Astrocyte (in vitro differentiated cells and primary cell): ENCODE data around the gene EPRS1. TPM values are rescaled to one million over a fixed set of nuclear protein-coding genes. Genes with fewer than 3 reads are reported as not detected.
A peak's percentile ranks its signal among the peaks of the same experiment; 100 is the strongest.

ENCODE experiments used
- DNase-seq: peaks from one replicate; pipeline ENCODE4 v3.0.0-alpha.2; 2010; ENCODE audit warnings: low read depth
- FAIRE-seq: peaks from 2 replicates; lab custom pipeline; 2011; peaks lifted over from hg19 to GRCh38; lab: Jason Lieb, UNC
- H2AFZ ChIP-seq: 2 replicates; pipeline ENCODE4 v1.6.0; 2012; ENCODE audit warnings: low read depth, low read length, inconsistent platforms
- H3K27ac ChIP-seq: 2 replicates; pipeline ENCODE4 v1.5.1; 2011; ENCODE audit warnings: low read depth, low read length, inconsistent platforms
- H3K27me3 ChIP-seq: 2 replicates; pipeline ENCODE4 v1.6.0; 2011; ENCODE audit warnings: low read length, inconsistent platforms; ENCODE audit not compliant: insufficient read depth
- H3K36me3 ChIP-seq: 2 replicates; pipeline ENCODE4 v1.5.1; 2011; ENCODE audit warnings: low read length, inconsistent platforms; ENCODE audit not compliant: insufficient read depth
- H3K4me1 ChIP-seq: 2 replicates; pipeline ENCODE4 v1.5.1; 2011; ENCODE audit warnings: low read length, inconsistent platforms; ENCODE audit not compliant: insufficient read depth
- H3K4me2 ChIP-seq: 2 replicates; pipeline ENCODE4 v1.6.0; 2012; ENCODE audit warnings: low read length, inconsistent platforms
- H3K4me3 ChIP-seq: 2 replicates; pipeline ENCODE4 v1.5.1; 2011; ENCODE audit warnings: low read depth, mild to moderate bottlenecking, low read length, inconsistent platforms; ENCODE audit not compliant: insufficient read depth
- H3K79me2 ChIP-seq: 2 replicates; pipeline ENCODE4 v1.6.0; 2012; ENCODE audit warnings: mild to moderate bottlenecking, low read length, inconsistent platforms; ENCODE audit not compliant: insufficient read depth
- H3K9ac ChIP-seq: 2 replicates; pipeline ENCODE4 v1.6.0; 2012; ENCODE audit warnings: mild to moderate bottlenecking, low read length, inconsistent platforms
- H3K9me3 ChIP-seq: 2 replicates; pipeline ENCODE4 v1.5.1; 2012; ENCODE audit warnings: low read depth, mild to moderate bottlenecking, low read length, inconsistent platforms; ENCODE audit not compliant: insufficient read depth
- H4K20me1 ChIP-seq: 2 replicates; pipeline ENCODE4 v1.6.0; 2012; ENCODE audit warnings: low read length, inconsistent platforms; ENCODE audit not compliant: insufficient read depth
- H3K27ac Mint-ChIP-seq: one replicate; pipeline ENCODE4 v1.8.0; 2021; ENCODE audit warnings: mild to moderate bottlenecking, mixed read lengths; ENCODE audit not compliant: unreplicated experiment
- H3K27me3 Mint-ChIP-seq: one replicate; pipeline ENCODE4 v1.8.0; 2021; ENCODE audit warnings: low read depth, mixed read lengths; ENCODE audit not compliant: unreplicated experiment
- H3K36me3 Mint-ChIP-seq: one replicate; pipeline ENCODE4 v1.8.0; 2021; ENCODE audit warnings: low read depth, mixed read lengths; ENCODE audit not compliant: unreplicated experiment
- H3K4me1 Mint-ChIP-seq: one replicate; pipeline ENCODE4 v1.8.0; 2021; ENCODE audit warnings: low read depth, mixed read lengths; ENCODE audit not compliant: unreplicated experiment
- H3K4me3 Mint-ChIP-seq: one replicate; pipeline ENCODE4 v1.8.0; 2021; ENCODE audit warnings: mild to moderate bottlenecking, moderate library complexity, mixed read lengths; ENCODE audit not compliant: unreplicated experiment
- H3K9me3 Mint-ChIP-seq: one replicate; pipeline ENCODE4 v1.8.0; 2021; ENCODE audit warnings: mild to moderate bottlenecking, mixed read lengths; ENCODE audit not compliant: unreplicated experiment
- EZH2 ChIP-seq: IDR thresholded peaks from 2 replicates; pipeline ENCODE4 v1.6.1; 2012; ENCODE audit warnings: mild to moderate bottlenecking, low read length, inconsistent platforms; ENCODE audit not compliant: insufficient read depth
- total RNA-seq: library from RNA; stranded (reverse); gene quantifications from 2 replicates; pipeline ENCODE4 v1.2.1, GENCODE V29; 2021
- TF ChIP-seq, protein P1 (sequence below): IDR thresholded peaks from 2 replicates; pipeline ENCODE4 v1.5.1; 2011; ENCODE audit warnings: low read depth, mild to moderate bottlenecking, inconsistent platforms, low read length, moderate library complexity; ENCODE audit not compliant: insufficient read depth

The EPRS1 gene
- total RNA-seq, 1 donor from 2014 or later: 159 TPM

DNA sequence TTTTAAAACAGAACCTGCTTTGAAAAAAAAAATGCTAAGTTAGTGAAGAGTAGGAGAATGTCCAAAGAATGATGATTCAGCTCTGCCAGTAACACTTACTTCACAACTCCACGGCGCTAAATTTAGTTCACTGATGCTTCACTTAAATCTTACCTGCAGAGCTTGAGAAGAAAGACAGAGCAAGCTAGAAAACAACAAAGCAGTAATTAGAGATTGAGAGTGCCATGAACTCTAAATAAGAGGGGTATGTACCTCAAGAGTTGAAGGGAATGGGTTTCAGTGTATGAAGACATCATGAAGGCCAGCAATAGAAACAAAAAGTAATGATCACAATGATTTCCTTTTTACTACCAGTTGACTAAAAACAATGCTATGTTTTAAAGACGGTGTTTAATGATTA, 32.8 kb downstream of the EPRS1 start:
- Histone ChIP-seq H3K36me3 (peaks cover 17% of the 10 kb centered on the region), H3K4me3 (no peak overlapping the region), H3K79me2 (no peaks in the 10 kb centered on the region), H4K20me1 (no peaks in the 10 kb centered on the region), H3K9ac (no peak overlapping the region), H3K27me3 (no peaks in the 10 kb centered on the region), H3K4me2 (peak overlapping the region; percentile 41), H2AFZ (no peak overlapping the region), H3K9me3 (no peaks in the 10 kb centered on the region), H3K27ac (no peak overlapping the region), H3K4me1 (no peaks in the 10 kb centered on the region)
- DNase-seq (peak; percentile 69), FAIRE-seq (peak; percentile 39)
- TF ChIP-seq, protein P1, sequence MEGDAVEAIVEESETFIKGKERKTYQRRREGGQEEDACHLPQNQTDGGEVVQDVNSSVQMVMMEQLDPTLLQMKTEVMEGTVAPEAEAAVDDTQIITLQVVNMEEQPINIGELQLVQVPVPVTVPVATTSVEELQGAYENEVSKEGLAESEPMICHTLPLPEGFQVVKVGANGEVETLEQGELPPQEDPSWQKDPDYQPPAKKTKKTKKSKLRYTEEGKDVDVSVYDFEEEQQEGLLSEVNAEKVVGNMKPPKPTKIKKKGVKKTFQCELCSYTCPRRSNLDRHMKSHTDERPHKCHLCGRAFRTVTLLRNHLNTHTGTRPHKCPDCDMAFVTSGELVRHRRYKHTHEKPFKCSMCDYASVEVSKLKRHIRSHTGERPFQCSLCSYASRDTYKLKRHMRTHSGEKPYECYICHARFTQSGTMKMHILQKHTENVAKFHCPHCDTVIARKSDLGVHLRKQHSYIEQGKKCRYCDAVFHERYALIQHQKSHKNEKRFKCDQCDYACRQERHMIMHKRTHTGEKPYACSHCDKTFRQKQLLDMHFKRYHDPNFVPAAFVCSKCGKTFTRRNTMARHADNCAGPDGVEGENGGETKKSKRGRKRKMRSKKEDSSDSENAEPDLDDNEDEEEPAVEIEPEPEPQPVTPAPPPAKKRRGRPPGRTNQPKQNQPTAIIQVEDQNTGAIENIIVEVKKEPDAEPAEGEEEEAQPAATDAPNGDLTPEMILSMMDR: no peak
- TF ChIP-seq EZH2: no peak
- Mint-ChIP-seq H3K27me3 (no peaks in the 10 kb centered on the region), H3K4me3 (no peak overlapping the region), H3K27ac (peak overlapping the region; percentile 48), H3K36me3 (peaks cover 12% of the 10 kb centered on the region), H3K9me3 (no peaks in the 10 kb centered on the region), H3K4me1 (peaks cover 23% of the 10 kb centered on the region)

DNA sequence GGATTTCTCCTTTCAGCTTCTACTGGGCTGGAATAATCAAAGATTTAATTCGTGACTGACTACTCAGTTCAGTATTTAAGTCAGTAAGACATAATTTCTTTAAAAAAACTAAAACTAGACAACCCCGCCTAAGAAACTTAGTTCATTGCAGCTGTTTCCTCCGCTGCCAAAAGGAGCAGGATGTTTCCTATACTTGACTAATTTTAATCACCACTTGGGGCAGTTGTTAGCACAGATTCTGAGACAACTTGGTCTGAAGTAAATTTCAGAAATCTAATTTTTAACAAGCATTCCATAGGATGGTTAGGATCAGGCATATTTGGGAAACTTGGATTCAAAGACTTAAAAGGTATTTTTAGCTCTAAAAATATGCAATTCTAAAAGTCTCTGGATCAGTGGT, 34.0 kb downstream of the EPRS1 start:
- Mint-ChIP-seq H3K36me3 (peaks cover 15% of the 10 kb centered on the region), H3K4me1 (peaks cover 27% of the 10 kb centered on the region), H3K27me3 (no peaks in the 10 kb centered on the region), H3K9me3 (no peaks in the 10 kb centered on the region), H3K27ac (peak overlapping the region; percentile 34), H3K4me3 (no peak overlapping the region)
- Histone ChIP-seq H3K27me3 (no peaks in the 10 kb centered on the region), H4K20me1 (no peaks in the 10 kb centered on the region), H3K9me3 (no peaks in the 10 kb centered on the region), H3K4me2 (no peak overlapping the region), H2AFZ (no peak overlapping the region), H3K4me3 (no peak overlapping the region), H3K36me3 (peaks cover 13% of the 10 kb centered on the region), H3K27ac (no peak overlapping the region), H3K4me1 (no peaks in the 10 kb centered on the region), H3K79me2 (no peaks in the 10 kb centered on the region), H3K9ac (no peak overlapping the region)
- peak; percentile 3 for DNase-seq
- FAIRE-seq: no peak
- TF ChIP-seq, protein P1: no peak
- TF ChIP-seq EZH2: no peak

DNA sequence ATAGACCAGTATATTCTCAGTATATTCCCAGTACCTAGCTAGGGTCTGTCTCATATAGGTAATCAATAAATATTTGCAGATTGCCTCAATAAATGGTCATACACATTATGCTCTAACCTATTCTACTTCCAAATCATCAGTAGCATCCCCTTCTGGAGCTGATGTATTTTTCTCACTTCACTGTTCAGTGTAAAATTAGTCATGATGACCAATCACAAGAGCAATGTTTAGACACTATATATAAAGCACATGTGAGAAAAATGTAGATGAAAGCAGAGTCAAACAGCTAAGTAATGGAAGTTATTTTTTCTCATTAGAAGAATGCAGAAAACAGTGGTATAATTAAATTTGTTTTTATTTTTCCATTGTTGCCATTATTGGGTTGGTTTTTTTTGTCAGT, 34.7 kb downstream of the EPRS1 start:
- no peak for TF ChIP-seq EZH2
- TF ChIP-seq, protein P1: no peak
- H3K36me3 ChIP-seq: peaks cover 18% of the 10 kb centered on the region
- Mint-ChIP-seq H3K27ac (no peak overlapping the region), H3K4me3 (no peak overlapping the region), H3K4me1 (peaks cover 31% of the 10 kb centered on the region), H3K36me3 (peaks cover 15% of the 10 kb centered on the region), H3K27me3 (no peaks in the 10 kb centered on the region), H3K9me3 (no peaks in the 10 kb centered on the region)
- peak; percentile 71 for FAIRE-seq
- no peak overlapping the region for H3K9ac ChIP-seq
- no peaks in the 10 kb centered on the region for H4K20me1 ChIP-seq
- no peak for DNase-seq
- no peak overlapping the region for H3K27ac ChIP-seq
- H3K27me3 ChIP-seq: no peaks in the 10 kb centered on the region
- no peaks in the 10 kb centered on the region for H3K4me1 ChIP-seq
- no peak overlapping the region for H3K4me2 ChIP-seq
- no peaks in the 10 kb centered on the region for H3K79me2 ChIP-seq
- no peaks in the 10 kb centered on the region for H3K9me3 ChIP-seq
- no peak overlapping the region for H3K4me3 ChIP-seq
- no peak overlapping the region for H2AFZ ChIP-seq
